Esophagus squamous epithelium (tissue), 5 donors: ENCODE measurements around the gene IGDCC3. TPM values are rescaled to one million over a fixed set of nuclear protein-coding genes. Genes with fewer than 3 reads are reported as not detected.
A peak's percentile ranks its signal among the peaks of the same experiment; 100 is the strongest.

Source experiments
- DNase-seq: peaks from one replicate; lab custom pipeline; 2025; lab: John Stamatoyannopoulos, UW
- H3K27ac ChIP-seq, 4 donors: fragments of 200-600 bp; sonication (generic); one replicate each; pipeline ENCODE4 v1.5.1; 2016 to 2019; ENCODE audit warnings: mild to moderate bottlenecking in 1 of 4
- H3K27me3 ChIP-seq, 4 donors: fragments of 200-600 bp; sonication (generic); 1 replicate in 3 of 4; 2 replicates in 1 of 4; pipeline versions ENCODE4 v1.5.1 to v1.6.0; 2017 to 2021; ENCODE audit warnings: antibody characterized with exemption in 1 of 4
- H3K36me3 ChIP-seq, 3 donors: fragments of 200-600 bp; sonication (generic); one replicate each; pipeline ENCODE4 v1.5.1; 2016 to 2019
- H3K4me1 ChIP-seq, 3 donors: fragments of 200-600 bp; sonication (generic); one replicate each; pipeline ENCODE4 v1.5.1; 2017 to 2019
- H3K4me3 ChIP-seq, 4 donors: fragments of 200-600 bp; sonication (generic); 1 replicate in 3 of 4; 2 replicates in 1 of 4; pipeline ENCODE4 v1.5.1; 2016 to 2019; ENCODE audit warnings: mild to moderate bottlenecking in 2 of 4, moderate library complexity in 1 of 4
- H3K9me3 ChIP-seq, 3 donors: fragments of 200-600 bp; sonication (generic); one replicate each; pipeline ENCODE4 v1.5.1; 2016 to 2019
- CTCF ChIP-seq, 6 experiments: fragments of 450-650 bp in 4 of 6; fragments of 200-600 bp in 2 of 6; sonication (generic) in 2 of 6; IDR thresholded peaks; one replicate each; pipeline ENCODE4 v1.5.1; 2016 to 2019; ENCODE audit warnings: antibody characterized with exemption in 6 of 6, mild to moderate bottlenecking in 4 of 6, moderate library complexity in 4 of 6
- POLR2A ChIP-seq, 4 donors: fragments of 450-650 bp; IDR thresholded peaks; one replicate each; pipeline ENCODE4 v1.6.1; 2017; ENCODE audit warnings: antibody characterized with exemption in 4 of 4, mild to moderate bottlenecking in 4 of 4, moderate library complexity in 3 of 4
- WGBS, 2 donors: methylation state at CpG; one replicate each; pipeline ENCODE4 v1.1.5; 2018; 5-methylcytosine and 5-hydroxymethylcytosine counted together
- intact Hi-C: fragments of 100-400 bp; cut with DNase I; formaldehyde crosslinking; loops from one replicate; pipeline ENCODE4 v1.15.0; 2022
- total RNA-seq, 4 donors: library from RNA; depleted of rRNA; stranded (reverse); fragments of >200 nt; gene quantifications; one replicate each; pipeline ENCODE4 v1.1.0, GENCODE V29; 2016
- donor health status: DM: yes; HTN: yes; CAD: no.

The IGDCC3 gene
- total RNA-seq, 4 donors from 2014 or later: not detected

- Histone ChIP-seq H3K4me1 (peaks cover 13 to 33% (median 21%) of the 10 kb centered on the region in 3 donors), H3K36me3 (no peaks in the 10 kb centered on the region), H3K27ac (no peak overlapping the region), H3K4me3 (no peak overlapping the region), H3K9me3 (no peaks in the 10 kb centered on the region), H3K27me3 (peaks cover 6 to 88% (median 8%) of the 10 kb centered on the region in 4 donors)
- TF ChIP-seq CTCF (IDR thresholded peaks at IDR 0.05) (no peak), POLR2A (IDR thresholded peaks at IDR 0.05) (no peak)
- 38 to 66% methylated on average over 1 to 2 of the region's 2 CpGs for WGBS, 2 donors
- no peak for DNase-seq
- intact Hi-C loops: no loop called here
These were observed 2.2 kb upstream of the IGDCC3 start for GRCh38 chr15:65379986-65380385.

- no peaks in the 10 kb centered on the region for H3K9me3 ChIP-seq
- peak overlapping the region; percentile 29 to 67 (median 46) for H3K4me3 ChIP-seq
- intact Hi-C loops: no loop called here
- no peaks in the 10 kb centered on the region for H3K36me3 ChIP-seq
- peaks cover 6 to 99% (median 9%) of the 10 kb centered on the region in 4 donors for H3K27me3 ChIP-seq
- 0% methylated on average over 19 of the region's 99 CpGs; no CpG with 5 or more reads in 1 of the 2 donors for WGBS, 2 donors
- no peak for TF ChIP-seq CTCF (IDR thresholded peaks at IDR 0.05)
- no peak for TF ChIP-seq POLR2A (IDR thresholded peaks at IDR 0.05)
- H3K4me1 ChIP-seq: peaks cover 8 to 25% (median 14%) of the 10 kb centered on the region in 3 donors
- H3K27ac ChIP-seq: peak overlapping the region in 1 of 4 donors; percentile 13
- no peak for DNase-seq
These were observed 462 bp downstream of the IGDCC3 start for GRCh38 chr15:65377105-65377975.

GRCh38 chr15:65376767-65377104 is 1.1 kb downstream of the IGDCC3 start:
- Histone ChIP-seq H3K27me3 (peaks cover 6 to 99% (median 9%) of the 10 kb centered on the region in 4 donors), H3K27ac (no peak overlapping the region), H3K4me1 (peaks cover 8 to 25% (median 14%) of the 10 kb centered on the region in 3 donors), H3K4me3 (peak overlapping the region; percentile 29 to 67 (median 46)), H3K36me3 (no peaks in the 10 kb centered on the region), H3K9me3 (no peaks in the 10 kb centered on the region)
- TF ChIP-seq POLR2A (IDR thresholded peaks at IDR 0.05) (no peak), CTCF (IDR thresholded peaks at IDR 0.05) (no peak)
- DNase-seq: no peak
- intact Hi-C loops: no loop called here
- WGBS, 2 donors: 0 to 2% methylated on average over 4 to 17 of the region's 21 CpGs

GRCh38 chr15:65375871-65376607 is 1.8 kb downstream of the IGDCC3 start:
- DNase-seq: no peak
- H3K36me3 ChIP-seq: no peaks in the 10 kb centered on the region
- peaks cover 8 to 25% (median 14%) of the 10 kb centered on the region in 3 donors for H3K4me1 ChIP-seq
- WGBS, 2 donors: 21 to 31% methylated on average over 4 of the region's 9 CpGs
- H3K4me3 ChIP-seq: peak overlapping the region in 1 of 4 donors; percentile 67
- H3K27me3 ChIP-seq: peaks cover 6 to 99% (median 9%) of the 10 kb centered on the region in 4 donors
- TF ChIP-seq CTCF (IDR thresholded peaks at IDR 0.05) (no peak), POLR2A (IDR thresholded peaks at IDR 0.05) (no peak)
- H3K9me3 ChIP-seq: no peaks in the 10 kb centered on the region
- intact Hi-C loops: no loop called here
- no peak overlapping the region for H3K27ac ChIP-seq
